ENCODE measurements around the gene HELZ.

DNA sequence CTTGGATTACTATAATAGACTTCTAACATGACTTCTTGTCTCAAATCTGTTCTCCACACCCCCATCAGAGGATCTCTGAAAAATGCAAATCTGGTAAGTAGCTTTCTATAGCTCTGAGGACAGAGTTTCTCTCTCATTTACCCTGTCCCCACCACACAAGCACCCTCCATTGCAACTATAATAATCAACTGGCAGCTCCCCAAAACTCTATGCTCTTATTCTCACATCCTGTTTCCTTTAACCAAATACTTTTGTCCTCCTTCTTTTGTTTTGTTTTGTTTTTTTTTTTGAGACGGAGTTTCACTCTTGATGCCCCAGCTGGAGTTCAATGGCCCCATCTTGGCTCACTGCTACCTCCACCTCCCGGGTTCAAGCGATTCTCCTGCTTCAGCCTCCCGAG, 73.4 kb downstream of the HELZ start:
- TF ChIP-seq, protein P1, sequence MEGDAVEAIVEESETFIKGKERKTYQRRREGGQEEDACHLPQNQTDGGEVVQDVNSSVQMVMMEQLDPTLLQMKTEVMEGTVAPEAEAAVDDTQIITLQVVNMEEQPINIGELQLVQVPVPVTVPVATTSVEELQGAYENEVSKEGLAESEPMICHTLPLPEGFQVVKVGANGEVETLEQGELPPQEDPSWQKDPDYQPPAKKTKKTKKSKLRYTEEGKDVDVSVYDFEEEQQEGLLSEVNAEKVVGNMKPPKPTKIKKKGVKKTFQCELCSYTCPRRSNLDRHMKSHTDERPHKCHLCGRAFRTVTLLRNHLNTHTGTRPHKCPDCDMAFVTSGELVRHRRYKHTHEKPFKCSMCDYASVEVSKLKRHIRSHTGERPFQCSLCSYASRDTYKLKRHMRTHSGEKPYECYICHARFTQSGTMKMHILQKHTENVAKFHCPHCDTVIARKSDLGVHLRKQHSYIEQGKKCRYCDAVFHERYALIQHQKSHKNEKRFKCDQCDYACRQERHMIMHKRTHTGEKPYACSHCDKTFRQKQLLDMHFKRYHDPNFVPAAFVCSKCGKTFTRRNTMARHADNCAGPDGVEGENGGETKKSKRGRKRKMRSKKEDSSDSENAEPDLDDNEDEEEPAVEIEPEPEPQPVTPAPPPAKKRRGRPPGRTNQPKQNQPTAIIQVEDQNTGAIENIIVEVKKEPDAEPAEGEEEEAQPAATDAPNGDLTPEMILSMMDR (IDR thresholded peaks at IDR 0.05; ENCODE audit: insufficient read depth, low read depth, low read length), result no peak
- TF ChIP-seq EZH2 (IDR thresholded peaks at IDR 0.05; ENCODE audit: insufficient read depth, low read length), result no peak
